Fibroblast of skin of left biceps (primary cell): ENCODE data around the gene IGSF22.

Experiments used
- DNase-seq, 2 experiments: peaks; one replicate each; pipeline ENCODE4 v3.0.0-alpha.2; 2013; ENCODE audit warnings: low read depth in 2 of 2

Gene IGSF22

DNA sequence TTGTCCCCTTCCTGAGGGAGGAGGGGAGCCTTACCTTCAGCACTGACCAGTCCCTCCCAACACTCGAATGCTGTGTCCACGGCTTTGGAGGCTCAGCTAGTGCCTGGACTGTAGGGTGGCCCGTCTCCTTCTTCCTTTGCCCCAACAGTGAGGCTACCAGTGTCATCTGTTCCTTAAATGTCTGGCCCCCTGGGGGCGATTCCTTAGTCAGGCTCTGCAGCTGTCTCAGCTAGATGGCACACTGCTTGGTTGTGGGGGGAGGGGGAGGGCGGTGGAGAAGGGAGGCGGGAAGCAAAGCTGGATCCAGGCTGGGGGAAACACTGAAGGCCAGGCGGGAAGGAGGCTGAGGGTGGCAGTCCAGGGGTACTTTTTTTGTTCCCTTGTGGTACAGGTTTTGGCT, at the start of gene IGSF22:
TSS of gene IGSF22 (minus strand) at position 149 of the 400 bp plus-strand sequence. CDS start 1,952 bp downstream, outside the sequence.
- no peak for DNase-seq

DNA sequence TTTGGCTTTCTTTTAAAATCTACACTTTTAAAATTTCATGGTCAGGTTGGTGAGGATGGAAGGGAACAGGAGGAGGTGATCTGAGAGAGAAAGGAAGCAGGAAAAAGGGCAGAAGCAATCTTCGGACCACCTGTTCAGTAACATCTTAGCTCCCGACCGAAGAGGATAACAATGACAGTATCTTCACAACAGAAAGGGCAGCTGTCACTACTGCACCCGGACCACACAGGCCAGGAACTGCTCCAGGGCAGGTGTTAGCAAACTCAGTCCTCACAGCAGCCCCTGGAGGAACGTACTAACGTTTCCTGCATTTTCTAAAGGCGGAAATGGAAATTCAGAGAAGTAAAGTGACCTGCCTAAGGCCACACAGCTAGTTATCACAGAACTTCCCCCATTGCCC, 48.8 kb upstream of the IGSF22 start:
- DNase-seq: no peak

DNA sequence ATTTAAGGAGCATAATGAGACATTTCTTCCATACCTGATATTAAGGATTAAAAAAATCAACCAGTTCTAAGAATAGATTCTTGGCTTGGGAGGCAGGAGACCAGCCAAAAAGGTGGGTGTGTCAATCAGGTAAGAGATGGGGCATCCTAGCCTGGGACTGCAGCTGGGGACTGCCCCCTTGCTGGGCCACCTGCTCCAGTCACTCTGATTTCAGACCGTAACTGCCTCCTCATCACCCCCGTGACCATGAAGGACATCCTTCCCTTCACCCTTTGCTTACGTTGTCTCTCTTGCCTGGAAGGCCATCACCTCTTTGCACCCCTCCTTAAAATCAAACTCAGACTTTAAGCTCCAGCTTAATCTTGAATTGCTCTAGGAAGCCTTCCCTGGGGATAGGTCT, 47.7 kb upstream of the IGSF22 start:
- no peak for DNase-seq

DNA sequence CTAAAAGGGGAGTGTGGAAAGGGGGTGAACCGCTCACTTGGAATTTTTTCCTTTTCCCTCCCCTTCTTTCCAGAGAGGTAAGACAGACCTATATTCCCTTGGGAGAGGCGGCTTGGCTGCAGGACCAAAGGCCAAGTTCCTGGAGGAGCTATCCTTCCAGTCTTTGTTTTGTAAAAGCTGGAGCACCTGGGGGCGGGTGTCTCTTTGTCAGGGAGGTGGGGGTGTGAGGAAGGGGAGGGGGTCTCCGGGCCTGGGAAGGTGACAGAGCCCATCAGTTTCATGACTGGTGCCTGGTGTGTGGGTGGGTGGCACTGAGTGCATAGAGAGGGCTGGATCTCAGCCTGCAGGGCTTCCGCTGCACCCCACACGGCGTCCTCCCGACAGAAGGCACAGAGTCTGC, 47.1 kb upstream of the IGSF22 start:
- no peak for DNase-seq

DNA sequence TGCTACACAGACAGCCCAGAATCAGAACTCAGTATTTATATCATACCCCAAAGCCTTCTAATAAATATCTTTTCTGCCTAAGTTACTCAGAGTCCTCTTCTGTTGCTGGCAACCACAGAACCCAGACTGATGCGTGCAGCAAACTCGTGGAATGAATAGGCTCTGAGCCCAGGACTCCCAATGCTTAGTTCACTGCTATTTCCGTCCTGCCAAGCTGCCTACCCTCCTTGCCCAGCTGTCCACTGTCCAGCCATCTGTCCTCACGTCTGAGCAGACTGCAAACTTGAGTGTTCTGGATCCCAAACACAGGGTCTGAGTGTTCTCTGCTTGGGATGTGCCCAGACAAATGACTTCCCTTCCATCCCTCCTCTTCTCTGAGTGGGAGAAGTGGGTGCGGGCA, 46.2 kb upstream of the IGSF22 start:
- DNase-seq: no peak

DNA sequence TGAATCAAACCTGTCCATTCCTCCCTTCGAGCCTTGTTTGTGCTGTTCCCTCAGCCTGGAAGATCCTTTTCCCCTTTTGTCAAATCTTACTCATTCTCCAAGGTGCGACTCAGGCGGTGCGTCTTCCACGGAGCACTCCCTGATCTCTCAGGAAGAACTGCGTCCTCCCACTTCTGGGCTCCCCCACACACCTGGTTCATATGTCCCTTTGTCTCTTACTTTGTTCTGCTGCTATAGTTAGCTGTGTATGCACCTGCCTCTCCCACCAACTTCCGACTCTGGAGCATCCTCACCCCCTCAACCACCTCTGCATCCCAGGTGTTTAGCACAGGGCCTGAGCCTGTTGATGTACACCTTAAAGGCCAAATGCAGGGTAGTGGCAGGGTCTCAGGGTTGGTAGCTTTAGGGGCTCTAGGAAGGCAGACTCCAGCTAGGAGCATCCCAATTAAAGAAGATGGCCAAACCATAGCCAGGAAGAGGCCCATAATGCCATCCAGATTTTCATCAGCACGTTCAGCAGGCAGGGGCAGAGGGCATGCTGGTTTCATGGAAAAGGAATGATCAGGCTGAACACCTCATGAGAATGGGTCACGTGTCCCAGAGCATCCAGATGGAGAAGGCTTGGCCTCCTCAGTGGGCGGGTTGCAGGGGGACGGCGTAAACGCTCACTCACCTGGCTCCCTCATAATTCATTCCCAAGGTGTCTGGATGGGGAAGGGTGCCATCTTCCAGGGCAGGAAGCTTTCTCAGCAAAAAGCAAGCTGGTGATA, 45.5 kb upstream of the IGSF22 start:
- DNase-seq: no peak

DNA sequence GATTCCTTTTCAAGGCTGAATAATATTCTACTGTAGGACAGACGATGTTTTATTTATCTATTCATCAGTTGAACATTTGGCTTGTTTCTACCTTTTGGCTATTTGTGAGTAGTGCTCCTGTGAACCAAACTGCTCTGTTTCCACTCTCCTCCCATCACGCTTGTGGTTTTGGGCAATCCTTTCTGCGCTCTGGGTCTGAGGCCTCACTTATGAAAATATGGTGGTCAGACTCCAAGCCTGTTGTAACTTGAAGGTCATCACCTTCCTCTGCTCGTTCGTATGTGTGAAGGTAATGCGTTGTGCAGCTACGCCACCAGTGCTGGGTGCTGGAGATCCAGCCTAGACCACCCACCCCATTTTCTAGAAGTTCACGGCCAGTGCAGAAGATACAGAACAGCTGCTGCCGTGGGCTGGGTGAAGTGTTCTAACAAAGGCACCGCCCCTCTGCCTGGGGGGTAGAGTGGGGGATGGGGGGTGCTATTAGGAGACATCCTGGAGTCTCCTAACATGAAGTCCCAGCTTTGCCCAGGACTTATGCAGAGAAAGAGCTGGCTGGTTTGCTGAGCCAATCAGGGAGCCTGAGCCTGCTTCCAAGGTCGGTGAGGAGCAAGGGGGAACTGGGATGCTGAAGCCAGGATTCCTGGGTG, 44.6 kb upstream of the IGSF22 start:
- DNase-seq: no peak

DNA sequence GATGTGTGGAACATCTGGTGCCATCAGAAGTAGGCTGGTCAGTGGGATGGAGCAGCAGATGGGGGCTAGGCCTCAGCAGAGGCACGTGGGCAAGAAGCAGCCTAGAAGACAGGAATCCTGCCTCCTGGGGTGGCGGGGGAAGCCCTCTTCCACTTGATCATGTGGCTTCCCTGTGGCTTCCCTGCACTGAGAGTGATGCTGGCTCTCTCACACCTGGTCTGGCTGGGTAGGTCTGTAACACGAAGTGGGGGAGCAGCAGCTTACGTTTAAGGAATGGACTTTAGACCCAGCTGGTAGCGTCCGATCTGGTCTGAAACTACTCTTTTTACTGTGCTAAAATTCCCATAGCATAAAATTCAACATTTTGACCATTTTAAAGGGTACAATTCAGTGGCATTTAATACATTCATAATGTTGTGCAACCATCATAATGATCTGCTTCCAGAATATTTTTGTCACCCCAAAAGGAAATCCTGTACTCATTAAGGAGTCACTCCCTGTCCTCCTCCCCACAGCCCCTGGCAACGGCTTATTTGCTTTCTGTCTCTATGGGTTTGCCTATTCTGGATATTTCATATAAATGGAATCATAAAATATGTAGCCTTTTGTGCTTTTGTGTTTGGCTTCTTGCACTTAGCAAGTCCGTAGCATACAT, 43.9 kb upstream of the IGSF22 start:
- DNase-seq: no peak

DNA sequence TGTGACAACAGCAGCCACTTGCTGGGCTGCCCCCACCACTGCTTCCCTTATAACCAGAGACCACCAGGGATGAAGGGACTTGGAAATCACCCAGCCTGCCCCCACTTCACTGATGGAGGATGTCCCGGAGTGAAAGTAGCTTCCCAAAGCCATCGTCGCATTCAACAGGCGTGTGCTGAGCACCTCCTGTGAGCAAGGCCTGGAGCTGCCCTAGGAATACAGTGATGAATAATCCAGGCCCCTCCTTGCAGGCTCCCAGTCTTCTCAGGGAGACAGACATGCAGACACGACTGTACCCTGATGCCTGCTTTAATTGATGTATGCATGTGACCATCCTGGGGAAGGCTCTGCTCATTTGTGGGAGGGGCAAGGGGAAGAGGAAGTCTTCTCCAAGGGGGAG, 43.0 kb upstream of the IGSF22 start:
- DNase-seq: no peak

DNA sequence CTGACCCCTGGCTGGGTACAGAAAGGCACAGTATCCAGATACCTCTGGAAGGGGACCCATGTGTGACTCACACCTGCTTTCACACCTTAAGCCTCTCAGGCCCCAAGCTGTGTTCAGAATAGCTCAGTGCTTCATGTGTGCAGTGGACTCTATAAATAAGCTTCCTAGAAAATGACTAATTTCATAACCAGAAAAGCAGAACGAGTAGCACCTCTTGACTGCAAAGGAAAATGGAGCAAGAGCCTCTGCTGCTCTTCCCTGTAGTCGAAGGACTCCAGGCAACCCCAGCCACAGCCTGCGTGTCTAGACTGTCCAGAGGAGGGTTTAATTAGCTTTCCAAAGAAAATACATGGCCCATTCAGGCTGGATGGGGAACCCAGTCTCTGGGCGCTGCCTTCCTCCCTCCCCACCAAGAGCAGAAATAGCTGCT, 42.5 kb upstream of the IGSF22 start:
- no peak for DNase-seq

DNA sequence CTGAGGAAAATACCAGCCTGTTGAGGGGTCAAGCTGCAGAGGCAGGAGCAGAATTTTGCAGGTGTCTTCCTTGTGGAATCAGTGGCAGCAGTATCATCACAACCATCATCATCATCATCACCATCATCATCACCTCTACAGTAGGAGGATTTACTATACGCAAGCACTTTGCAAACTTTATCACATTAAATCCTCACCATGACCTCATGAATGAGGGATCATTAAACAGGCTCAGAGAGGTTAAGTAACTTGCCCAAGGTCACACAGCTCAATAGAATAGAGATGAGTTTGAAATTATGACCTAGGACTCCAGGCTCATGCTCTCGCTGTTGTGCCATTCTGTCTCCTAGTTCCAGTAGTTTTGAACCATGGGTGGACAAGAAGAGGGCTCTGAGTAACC, 40.0 kb upstream of the IGSF22 start:
- DNase-seq: no peak

DNA sequence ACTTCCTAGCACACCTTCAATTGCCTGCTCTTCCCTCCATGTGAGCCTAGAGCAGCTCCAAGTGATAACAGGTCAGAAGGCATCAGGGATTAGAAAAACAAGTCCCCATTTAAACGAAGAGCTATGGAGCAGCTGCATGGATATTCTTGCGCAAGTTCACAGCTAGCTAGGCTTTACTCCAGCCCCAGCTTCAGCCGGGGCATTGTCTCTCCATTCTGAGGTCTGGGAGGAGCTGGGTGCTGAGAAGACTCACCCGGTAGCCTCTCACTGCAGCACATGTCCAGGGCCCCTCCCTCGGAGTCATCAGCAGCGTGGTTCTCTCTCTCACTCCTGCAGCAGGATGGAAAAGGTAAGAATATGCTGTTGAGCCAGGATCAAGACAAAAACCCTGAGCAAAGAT, 39.6 kb upstream of the IGSF22 start:
- DNase-seq: no peak

DNA sequence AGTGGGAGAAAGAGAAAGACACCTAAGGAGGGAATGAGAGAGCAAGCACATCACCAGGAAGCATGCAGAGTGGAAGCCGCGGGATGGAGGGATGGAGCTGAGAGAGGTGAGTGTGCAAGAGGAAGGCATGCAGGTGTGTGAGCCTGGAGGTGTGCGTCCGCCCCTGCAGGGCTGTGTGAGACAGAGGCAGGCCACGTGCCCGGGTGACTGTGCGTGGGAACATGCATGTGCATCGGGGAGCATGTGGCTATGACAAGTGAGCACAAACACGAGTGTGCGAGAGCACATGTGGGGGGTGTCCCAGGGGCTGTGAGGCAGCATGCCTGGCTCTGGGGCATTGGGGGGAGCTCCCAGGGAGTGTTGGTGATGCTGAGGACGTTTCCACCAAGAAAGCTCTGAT, 35.8 kb upstream of the IGSF22 start:
- no peak for DNase-seq

DNA sequence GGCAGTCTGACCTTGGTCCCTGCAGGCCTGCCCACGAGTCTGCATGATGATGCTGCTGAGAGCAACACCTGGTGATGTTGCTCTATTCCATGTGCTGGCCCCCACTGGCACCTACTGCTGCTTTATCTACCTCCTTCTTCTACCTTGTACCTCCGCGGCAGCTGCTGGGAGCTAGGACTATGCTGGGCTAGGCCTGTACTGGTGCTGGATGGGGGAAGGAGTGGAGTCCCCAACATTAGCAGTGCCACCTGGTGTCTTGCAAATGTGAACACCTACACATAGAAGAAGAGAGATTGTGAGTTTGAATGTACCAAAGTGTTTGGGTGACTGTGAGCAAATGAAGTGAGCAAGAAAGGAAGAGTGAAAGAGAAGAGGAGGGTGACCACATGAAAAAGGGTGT, 35.2 kb upstream of the IGSF22 start:
- DNase-seq: no peak

DNA sequence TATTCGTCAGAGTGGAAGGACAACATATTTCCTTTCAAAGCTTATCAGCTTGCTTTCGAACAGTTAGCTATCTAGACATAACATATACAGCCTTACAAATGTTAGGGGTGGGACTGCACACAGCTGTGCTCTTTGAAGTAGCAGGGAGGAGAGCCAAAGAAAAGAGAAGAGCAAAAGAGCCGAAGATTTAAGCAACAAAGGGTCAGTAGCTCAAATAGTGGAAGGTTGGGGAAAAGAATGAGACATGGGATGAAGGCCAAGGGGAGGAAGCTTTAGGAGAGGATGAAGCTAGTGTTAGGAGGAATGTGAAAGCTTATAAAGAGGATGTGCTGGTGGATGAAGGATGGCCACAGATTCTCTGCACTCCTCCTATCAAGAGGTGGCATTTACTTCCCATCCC, 31.8 kb upstream of the IGSF22 start:
- DNase-seq: no peak

DNA sequence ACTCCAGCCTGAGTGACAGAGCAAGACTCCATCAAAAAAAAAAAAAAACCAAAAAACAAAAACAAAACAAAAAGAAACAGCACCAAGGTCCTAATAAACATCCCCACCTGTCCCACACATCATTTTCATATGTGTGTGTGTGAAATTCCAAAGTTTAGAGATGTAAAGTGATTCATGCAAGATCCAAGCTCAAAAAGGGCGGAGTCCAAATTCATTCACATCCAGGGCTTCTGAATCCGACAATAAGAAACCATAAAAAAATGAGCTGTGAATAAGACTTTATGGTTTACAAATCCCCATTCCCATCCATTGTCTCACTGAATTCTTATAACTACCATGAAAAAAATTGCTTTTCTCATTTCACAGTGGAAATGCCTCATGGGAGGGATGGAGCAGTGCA, 30.9 kb upstream of the IGSF22 start:
- no peak for DNase-seq

DNA sequence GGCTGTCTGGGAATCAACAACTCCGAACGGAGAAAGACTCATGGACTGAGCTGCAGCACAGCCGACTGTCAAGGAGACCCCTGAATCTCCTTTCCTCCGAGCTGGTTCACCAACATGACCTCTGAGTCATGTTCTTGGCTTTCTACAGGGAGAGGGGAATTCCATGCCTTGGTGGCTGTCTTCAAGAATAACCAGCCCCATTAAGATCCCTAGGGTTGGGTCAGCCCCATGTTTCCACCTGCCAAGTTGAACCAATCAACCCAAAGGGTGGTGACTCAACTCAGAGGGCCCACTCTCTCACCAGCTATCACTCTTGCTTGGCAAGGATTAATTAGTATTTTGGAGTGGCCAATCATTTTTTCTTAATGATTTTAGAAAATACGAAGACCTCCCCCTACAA, 28.3 kb upstream of the IGSF22 start:
- no peak for DNase-seq

DNA sequence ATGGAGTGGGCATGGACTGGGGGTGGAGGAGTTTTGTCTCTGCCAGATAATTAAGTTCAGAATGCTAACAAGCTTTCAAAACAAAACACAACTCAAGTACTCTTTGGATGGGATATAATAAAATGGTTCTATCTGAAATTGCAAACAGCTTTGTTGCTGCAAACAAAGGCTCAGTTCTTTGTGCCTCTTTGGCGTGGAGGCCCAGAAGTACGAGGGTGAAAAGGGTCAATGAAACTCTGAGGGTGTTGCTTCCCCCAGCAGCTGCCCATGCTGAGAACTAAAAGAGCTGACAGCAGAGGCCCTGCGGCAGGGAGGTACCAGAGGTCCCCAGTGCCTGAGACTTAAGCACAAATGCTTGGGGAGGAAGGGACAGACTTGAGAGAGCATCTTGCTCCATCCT, 26.5 kb upstream of the IGSF22 start:
- DNase-seq: no peak

DNA sequence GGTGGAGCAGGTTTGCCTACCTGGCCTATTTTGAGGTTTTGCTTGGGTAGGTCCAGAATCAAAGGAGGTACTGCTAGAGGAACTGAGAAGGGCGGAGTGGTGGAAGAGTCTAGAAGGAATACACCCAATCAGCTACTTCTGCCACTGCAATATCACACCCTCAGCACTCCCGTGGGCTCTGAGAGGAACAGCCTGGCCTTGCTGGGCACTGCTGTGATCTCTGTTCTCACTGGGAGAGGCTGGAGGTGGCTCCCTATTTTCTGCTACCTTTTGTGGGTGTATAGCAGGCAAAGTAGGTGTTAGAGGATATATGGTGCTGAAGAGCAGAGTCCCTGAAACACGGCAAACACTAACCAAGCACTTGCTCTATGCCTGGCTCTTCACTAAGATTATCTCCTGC, 25.0 kb upstream of the IGSF22 start:
- DNase-seq: no peak

DNA sequence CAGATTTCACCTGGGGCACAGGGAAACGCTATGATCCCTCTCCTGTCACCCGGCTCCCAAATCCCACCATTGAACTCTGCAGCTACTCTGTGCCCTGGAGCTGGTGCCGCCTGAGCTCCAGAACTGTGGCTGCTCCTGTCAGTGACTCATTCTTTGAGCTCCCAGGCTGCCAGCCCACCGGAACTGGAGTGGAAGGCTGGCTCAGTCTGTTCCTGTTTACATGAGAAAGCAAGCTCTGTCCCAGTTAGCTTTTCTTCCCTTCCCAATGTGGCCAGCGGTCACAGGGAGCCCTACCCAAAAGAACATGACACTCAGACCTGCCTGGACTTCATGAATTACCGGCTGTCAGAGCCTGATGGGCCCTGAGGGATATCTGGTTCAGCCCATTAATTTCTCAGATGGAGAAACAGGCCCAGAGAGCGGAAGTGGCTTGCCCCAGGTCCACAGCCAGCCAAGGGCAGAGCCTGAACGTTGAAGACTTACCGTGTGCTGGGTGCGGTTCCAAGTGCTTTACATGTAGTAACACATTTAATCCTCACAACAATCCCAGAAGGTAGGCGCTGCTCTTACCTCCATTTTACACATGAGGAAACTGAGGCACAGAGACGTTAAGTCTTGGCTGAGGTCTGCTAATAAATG, 23.8 kb upstream of the IGSF22 start:
- peak; percentile 4 to 7 for DNase-seq

DNA sequence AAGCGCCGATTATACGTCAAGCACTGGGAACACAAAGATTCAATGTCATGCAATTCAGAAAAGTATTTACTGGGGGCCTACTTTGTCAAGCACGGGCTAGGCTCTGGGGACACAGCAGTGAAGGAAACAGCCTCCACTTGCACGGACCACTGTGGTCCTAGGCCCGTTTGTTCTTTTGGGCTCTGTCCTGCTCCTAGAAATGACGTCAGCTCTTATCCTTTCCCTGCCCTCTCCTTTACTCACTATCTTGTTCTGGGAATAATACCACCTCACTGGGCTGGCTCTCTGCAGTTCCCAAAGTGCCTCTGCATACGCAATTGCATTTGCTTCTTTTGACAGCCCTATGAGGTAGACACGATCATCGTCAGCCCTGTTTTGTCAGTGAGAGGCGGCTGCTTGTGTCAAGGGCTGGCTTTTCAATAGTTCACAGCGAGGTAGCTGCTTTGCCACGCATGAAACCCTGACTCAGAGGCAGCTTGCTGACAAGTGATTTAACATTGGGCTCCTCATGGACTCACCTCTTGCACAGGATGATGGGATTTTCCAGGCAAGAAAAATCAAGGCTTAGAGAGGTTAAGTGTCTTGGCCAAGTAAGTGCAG, 22.9 kb upstream of the IGSF22 start:
- no peak for DNase-seq

DNA sequence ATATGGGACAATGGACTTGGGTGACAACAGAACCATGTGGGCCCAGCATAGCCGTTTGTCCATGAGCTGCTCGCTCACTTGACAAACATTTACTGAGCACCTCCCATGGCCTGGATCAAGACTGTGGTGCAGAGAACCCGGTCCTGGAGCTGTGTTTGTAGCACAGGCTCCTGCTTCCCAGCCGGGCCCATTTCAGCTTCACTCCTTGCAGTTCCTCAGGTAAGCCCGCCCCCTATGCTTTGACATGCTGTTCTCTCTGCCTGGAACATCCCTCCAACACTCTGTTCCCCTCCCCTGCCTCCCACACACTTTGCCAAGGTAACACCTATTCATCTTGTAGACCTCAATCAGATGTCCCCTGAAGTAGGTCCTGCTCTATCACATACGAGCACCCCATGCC, 19.3 kb upstream of the IGSF22 start:
- DNase-seq: no peak
